HL-60 (cell line): ENCODE data around the gene DNAJB4.
"Not testable (repeated sequence)": the region's sequence is repeated elsewhere in the genome, so short reads cannot be mapped to it uniquely, and the experiment has no call there.

ENCODE experiments used
- DNase-seq, 2 experiments: peaks; one replicate each; pipeline ENCODE4 v3.0.0-alpha.2; 2010 to 2020; ENCODE audit warnings: low read depth in 1 of 2, low spot score in 1 of 2
- H3K27ac ChIP-seq: fragments of 250-450 bp; sonication (Bioruptor Pico); replicated peaks from 2 replicates; pipeline ENCODE4 v1.5.1; 2020; ENCODE audit warnings: mild to moderate bottlenecking, moderate library complexity
- H3K27me3 ChIP-seq: fragments of 250-450 bp; sonication (Bioruptor Pico); 2 replicates; pipeline ENCODE4 v1.5.1; 2021; ENCODE audit warnings: mild to moderate bottlenecking, moderate library complexity; ENCODE audit not compliant: insufficient read depth, poor library complexity, severe bottlenecking
- H3K4me3 ChIP-seq: replicated peaks from 2 replicates; pipeline ENCODE4 v1.5.1; 2011; ENCODE audit warnings: mild to moderate bottlenecking, control low read depth, low read length; ENCODE audit not compliant: insufficient read depth
- CTCF ChIP-seq: IDR thresholded peaks from one replicate; pipeline ENCODE4 v1.5.1; 2011; ENCODE audit warnings: low read length, control low read depth, inconsistent platforms; ENCODE audit not compliant: insufficient read depth
- POLR2AphosphoS5 ChIP-seq: IDR thresholded peaks from 2 replicates; pipeline ENCODE4 v1.6.1; 2012; ENCODE audit warnings: low read depth
- REST ChIP-seq: IDR thresholded peaks from 2 replicates; pipeline ENCODE4 v1.6.1; 2012; ENCODE audit warnings: low read depth; ENCODE audit not compliant: insufficient replicate concordance
- SPI1 ChIP-seq: IDR thresholded peaks from 2 replicates; pipeline ENCODE4 v1.6.1; 2012; ENCODE audit warnings: low read depth, mild to moderate bottlenecking, borderline replicate concordance

The DNAJB4 gene

GRCh38 chr1:77994117-77994705 lies 10.5 kb upstream of the DNAJB4 start:
- no peak for DNase-seq
- TF ChIP-seq POLR2AphosphoS5 (no peak), REST (no peak), CTCF (no peak)
- Histone ChIP-seq H3K27me3 (no peaks in the 10 kb centered on the region), H3K27ac (no peak overlapping the region), H3K4me3 (no peak overlapping the region)

GRCh38 chr1:77996734-77997133 lies 8.0 kb upstream of the DNAJB4 start:
- DNase-seq, result no peak
- no peak for TF ChIP-seq POLR2AphosphoS5
- no peak for TF ChIP-seq CTCF
- TF ChIP-seq SPI1, result no peak
- no peak overlapping the region for H3K4me3 ChIP-seq
- no peak overlapping the region for H3K27ac ChIP-seq
- no peaks in the 10 kb centered on the region for H3K27me3 ChIP-seq

GRCh38 chr1:78000536-78000935 lies 4.2 kb upstream of the DNAJB4 start:
- H3K27ac ChIP-seq, H3K4me3 ChIP-seq, H3K27me3 ChIP-seq, DNase-seq: not testable (repeated sequence)

GRCh38 chr1:78003070-78003746 lies 1.5 kb upstream of the DNAJB4 start:
- TF ChIP-seq CTCF (no peak), REST (no peak)
- H3K4me3 ChIP-seq, result no peak overlapping the region
- peak overlapping the region; percentile 99 for H3K27ac ChIP-seq
- no peak for DNase-seq
- no peaks in the 10 kb centered on the region for H3K27me3 ChIP-seq
